Measurements from ENCODE around the gene RHOT2. TPM values are rescaled to one million over a fixed set of nuclear protein-coding genes. Genes with fewer than 3 reads are reported as not detected.

The RHOT2 gene
- total and polyA plus RNA-seq, 2 of the 8 experiments (the other 6 are each of a cell fraction or from before 2014, with no cell fraction given), result 149 to 194 TPM

GRCh38 chr16:673399-673991, 5.6 kb downstream of the RHOT2 start:
- no peak overlapping the region for H3K14ac ChIP-seq (ENCODE audit: insufficient read length)
- no peaks in the 10 kb centered on the region for H3K9me3 ChIP-seq (ENCODE audit: insufficient read depth in 2 of 2, low read depth in 1 of 2, low read length in 1 of 2)
- POLR2A ChIA-PET (ENCODE audit: partially characterized antibody), result interaction anchor here (0.7 to 17.4 kb wide), 8 partner anchors 5 to 44 kb away, joined by 3 to 214 read pairs (median 6); partner anchors contain the start of genes JMJD8, METRN, RHBDL1 and RHOT2
- H3K4me1 ChIP-seq (replicated peaks in 1 of 4; ENCODE audit: control insufficient read depth in 3 of 4, insufficient read depth in 4 of 4, low read length in 3 of 4), result peaks cover 0 to 29% (median 25%) of the 10 kb centered on the region in 4 experiments; a peak in 6 of 7 replicates
- no peak overlapping the region for H2BK5ac ChIP-seq (ENCODE audit: low read depth, low read length)
- H2BK12ac ChIP-seq (ENCODE audit: low read depth, low read length), result no peak overlapping the region
- no peak overlapping the region for H3K4ac ChIP-seq (replicated peaks; ENCODE audit: insufficient read length, low read depth, low read length)
- no peak overlapping the region for H2BK15ac ChIP-seq (ENCODE audit: low read length)
- no peak overlapping the region for H3K4me2 ChIP-seq (ENCODE audit: insufficient read depth in 1 of 2, low read depth in 2 of 2, low read length in 2 of 2)
- no peak overlapping the region for H2AFZ ChIP-seq (ENCODE audit: low read length)
- H2AK5ac ChIP-seq (ENCODE audit: low read depth, low read length), result no peak overlapping the region
- peaks cover 14 to 44% (median 33%) of the 10 kb centered on the region in 4 experiments for H3K36me3 ChIP-seq (ENCODE audit: control insufficient read depth in 2 of 4, insufficient read depth in 4 of 4, low read length in 3 of 4)
- no peak overlapping the region for H4K5ac ChIP-seq (ENCODE audit: insufficient read length, low read depth, low read length)
- H3K27ac ChIP-seq (ENCODE audit: low read depth, low read length), result no peak overlapping the region
- WGBS, 2 experiments (ENCODE audit: extremely low coverage in 1 of 2, insufficient coverage in 1 of 2, insufficient read length in 1 of 2, insufficient replicate concordance in 2 of 2, low coverage in 1 of 2, low lambda C conversion rate in 2 of 2, missing lambda C conversion rate in 1 of 2), result 95% methylated on average over 18 of the region's 18 CpGs; no CpG with 5 or more reads in 1 of the 2 experiments
- H3K9ac ChIP-seq (replicated peaks in 1 of 4; ENCODE audit: extremely low read depth in 1 of 4, low read depth in 3 of 4, low read length in 3 of 4), result no peak overlapping the region
- H3K23ac ChIP-seq (ENCODE audit: insufficient read length), result no peak overlapping the region
- H3K79me2 ChIP-seq (ENCODE audit: control insufficient read depth in 1 of 2, insufficient read depth in 2 of 2, low read length in 2 of 2), result peaks cover 0 to 11% of the 10 kb centered on the region in 2 experiments; a peak in 1 of 4 replicates
- no peak overlapping the region for H3K18ac ChIP-seq (ENCODE audit: extremely low read depth, low read length)
- no peak overlapping the region for H3K56ac ChIP-seq (replicated peaks; ENCODE audit: insufficient read length, low read depth, low read length)
- peaks cover 0 to 2% (median 0%) of the 10 kb centered on the region in 4 experiments; a peak in 2 of 7 replicates for H3K27me3 ChIP-seq (replicated peaks in 1 of 4; ENCODE audit: control insufficient read depth in 3 of 4, extremely low read depth in 1 of 4, insufficient read depth in 3 of 4, low read length in 3 of 4)
- FAIRE-seq (no peak), DNase-seq (ENCODE audit: low read depth in 1 of 2, low spot score in 2 of 2) (no peak)
- H4K8ac ChIP-seq (ENCODE audit: extremely low read depth, insufficient read depth, low read length), result no peak overlapping the region
- no peak overlapping the region for H2BK120ac ChIP-seq (replicated peaks; ENCODE audit: low read depth, low read length)
- H3K4me3 ChIP-seq (ENCODE audit: extremely low read depth in 1 of 4, insufficient read depth in 2 of 4, low read depth in 3 of 4, low read length in 4 of 4), result no peak overlapping the region
- peaks cover 5 to 28% of the 10 kb centered on the region in 2 experiments for H4K20me1 ChIP-seq (replicated peaks in 1 of 2; ENCODE audit: control insufficient read depth in 1 of 2, insufficient read depth in 2 of 2, low read length in 2 of 2)
- no peak for TF ChIP-seq GTF2F1 (IDR thresholded peaks at IDR 0.05; ENCODE audit: borderline replicate concordance, low read depth, low read length)
- H4K91ac ChIP-seq (replicated peaks; ENCODE audit: insufficient read length, low read length), result no peak overlapping the region
- CTCF ChIA-PET (ENCODE audit: partially characterized antibody), result interaction anchor here (0.9 to 12.0 kb wide), 8 partner anchors 13 to 281 kb away, joined by 3 to 75 read pairs (median 4); partner anchors contain the start of genes CIAO3 and WDR24
- peaks cover 11% of the 10 kb centered on the region for H3K79me1 ChIP-seq (ENCODE audit: low read depth, low read length)
- H3K23me2 ChIP-seq (ENCODE audit: low read depth, low read length), result peaks cover 12% of the 10 kb centered on the region
- H2BK20ac ChIP-seq (ENCODE audit: low read length), result no peak overlapping the region

Measured in H1 (cell line).